ENCODE data around the gene POLR1A.

POLR1A gene

DNA sequence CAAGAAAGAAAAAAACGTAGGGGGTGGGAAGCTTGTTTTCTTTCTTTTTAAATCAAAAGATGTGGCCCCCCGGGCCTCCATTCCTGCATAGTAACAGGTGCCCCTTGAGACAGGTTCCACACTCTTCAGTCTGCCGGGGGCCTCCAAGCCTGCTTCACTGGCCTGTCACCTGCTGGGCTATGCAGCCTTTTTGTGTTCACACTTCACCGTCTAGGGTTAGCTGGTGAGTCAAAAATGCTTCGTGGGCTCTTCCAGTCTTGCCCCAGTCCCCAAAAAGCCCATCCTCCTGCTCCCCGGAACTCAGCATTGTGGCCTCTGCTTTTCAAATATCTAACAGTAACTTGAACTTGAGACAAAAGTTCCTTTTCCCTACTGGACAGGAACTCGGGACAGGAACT lies 67.9 kb downstream of the POLR1A start:
- peak; percentile 63 for DNase-seq (ENCODE audit: low spot score)

GRCh38 chr2:86037141-86037794 lies 68.4 kb downstream of the POLR1A start:
- DNase-seq (ENCODE audit: low spot score), result no peak

DNA sequence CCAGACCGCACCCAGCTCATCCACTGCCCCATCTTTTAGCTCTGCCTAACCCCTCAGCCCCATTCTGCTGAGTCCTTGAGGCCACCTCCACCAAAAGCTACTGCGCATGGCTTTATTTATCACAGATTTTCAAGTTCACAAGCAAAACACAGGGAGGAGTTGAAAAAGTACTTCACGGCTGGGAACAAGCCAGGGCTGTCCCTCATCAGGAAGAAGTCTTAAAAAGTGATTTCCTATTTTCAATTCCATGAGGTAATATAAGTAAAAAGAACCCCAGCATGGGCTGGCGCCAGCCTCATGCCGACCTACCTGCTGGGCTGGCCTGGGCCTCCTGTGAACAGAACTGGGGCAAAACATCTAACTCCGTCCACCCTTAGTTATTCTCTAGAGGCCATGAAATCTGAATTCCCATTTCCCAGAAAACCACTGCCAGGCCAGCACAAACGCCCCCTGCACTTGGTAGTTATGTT lies 69.0 kb downstream of the POLR1A start:
- peak; percentile 86 for DNase-seq (ENCODE audit: low spot score)

DNA sequence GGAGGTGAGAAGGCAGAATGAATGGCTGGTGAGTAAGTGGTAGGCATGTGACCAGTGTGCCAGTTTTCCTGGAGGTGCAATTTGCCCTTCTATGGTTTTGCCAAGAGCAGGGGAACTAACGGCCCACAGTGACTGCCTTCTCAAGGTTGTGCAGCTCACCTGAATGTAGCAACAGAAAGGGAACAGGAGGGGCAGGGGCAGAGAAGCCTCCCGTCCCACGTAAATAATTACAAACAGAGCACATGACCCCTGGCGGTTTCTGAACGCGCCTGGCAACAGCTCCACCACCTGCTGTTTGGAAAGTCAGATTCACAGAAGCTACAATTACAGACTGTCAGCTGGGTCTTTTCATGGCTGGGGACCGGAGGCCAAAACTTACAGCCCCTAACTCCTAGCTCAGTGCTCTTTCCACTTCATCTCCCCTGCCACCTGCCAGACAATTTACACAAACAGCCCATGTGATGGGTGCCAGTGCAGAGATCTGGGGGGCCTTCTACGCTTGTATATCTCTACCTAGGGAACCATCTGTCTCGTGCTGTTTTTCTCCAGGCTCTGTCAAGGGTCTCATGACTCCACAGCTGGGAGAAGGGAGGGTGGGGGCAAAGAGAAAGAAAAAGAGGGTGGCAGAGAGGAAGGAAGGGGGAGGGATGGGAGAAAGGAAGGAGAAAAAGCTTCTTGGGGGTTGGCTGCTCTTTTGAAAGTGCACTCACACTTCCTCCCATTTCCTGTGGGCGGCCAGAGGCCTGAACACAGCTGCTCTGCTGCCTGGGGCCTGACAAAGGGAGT lies 69.6 kb downstream of the POLR1A start:
- DNase-seq (ENCODE audit: low spot score), result peak; percentile 84

DNA sequence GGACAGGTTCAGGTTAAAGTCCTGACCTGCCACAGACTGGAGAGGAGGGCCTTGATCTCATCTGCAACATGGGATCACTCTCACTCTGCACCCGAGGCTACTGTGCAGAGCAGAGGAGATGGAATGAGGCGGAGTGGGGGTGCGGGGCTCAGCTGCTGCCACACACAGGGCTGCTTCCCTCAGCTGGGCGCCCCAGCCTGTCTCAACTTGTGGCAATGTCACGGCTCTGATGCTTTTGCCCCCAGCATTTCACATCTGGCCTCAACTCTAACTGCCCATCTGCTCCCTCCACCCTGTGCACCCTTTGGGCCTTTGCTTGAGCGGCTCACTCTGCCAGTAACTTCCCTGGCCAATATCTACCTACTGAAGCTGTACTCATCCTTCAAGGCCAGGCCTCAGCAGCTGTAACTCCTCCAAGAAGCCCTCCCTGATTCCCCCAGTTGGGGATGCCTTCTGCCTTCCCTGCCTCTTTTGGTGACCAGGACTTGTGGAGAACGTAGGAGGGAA lies 70.3 kb downstream of the POLR1A start:
- no peak for DNase-seq (ENCODE audit: low spot score)

DNA sequence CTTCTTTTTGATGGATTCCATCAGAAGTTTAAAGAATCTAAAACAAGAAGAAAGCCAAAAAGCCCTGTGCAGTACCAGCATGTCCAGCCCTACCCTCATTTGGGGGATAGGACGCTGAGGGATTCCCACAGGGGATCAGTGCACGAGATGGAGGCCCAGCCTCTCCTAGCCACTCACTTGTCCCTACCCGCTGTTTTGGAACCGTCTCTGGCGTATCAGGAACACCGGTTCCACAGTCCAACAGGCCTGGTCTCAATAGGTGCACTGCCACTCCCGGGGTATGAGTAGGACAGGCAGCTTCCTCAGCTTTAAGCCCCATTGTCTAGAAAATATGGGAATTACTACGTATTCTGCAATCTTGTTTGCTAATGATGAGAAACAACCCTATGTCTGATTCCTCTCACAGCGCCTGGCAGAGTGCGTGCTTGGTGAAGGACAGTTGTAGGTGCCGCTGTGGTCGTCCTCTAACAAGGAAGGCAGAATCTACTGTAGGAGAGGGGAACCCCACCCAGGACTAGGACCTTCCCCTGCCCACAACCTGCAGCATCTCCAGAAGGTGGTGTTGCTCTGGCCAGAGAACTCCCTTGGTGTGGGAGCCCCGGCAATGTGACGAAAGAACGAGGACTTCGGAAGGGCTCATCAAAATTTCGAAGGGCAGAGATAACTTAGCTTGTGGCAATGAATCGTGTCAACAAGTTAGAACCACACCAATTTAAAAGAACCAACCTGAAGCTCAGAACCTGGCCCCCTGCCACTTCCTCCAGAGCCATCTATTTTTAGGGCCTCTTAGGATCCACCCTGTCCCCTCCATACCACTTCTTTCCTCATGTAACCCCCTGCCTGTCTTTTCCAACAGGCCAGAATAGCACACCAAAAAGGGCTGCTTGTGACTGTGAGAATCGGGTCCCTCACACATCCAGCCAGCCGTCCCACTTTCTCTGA lies 71.7 kb downstream of the POLR1A start:
- DNase-seq (ENCODE audit: low spot score), result no peak

DNA sequence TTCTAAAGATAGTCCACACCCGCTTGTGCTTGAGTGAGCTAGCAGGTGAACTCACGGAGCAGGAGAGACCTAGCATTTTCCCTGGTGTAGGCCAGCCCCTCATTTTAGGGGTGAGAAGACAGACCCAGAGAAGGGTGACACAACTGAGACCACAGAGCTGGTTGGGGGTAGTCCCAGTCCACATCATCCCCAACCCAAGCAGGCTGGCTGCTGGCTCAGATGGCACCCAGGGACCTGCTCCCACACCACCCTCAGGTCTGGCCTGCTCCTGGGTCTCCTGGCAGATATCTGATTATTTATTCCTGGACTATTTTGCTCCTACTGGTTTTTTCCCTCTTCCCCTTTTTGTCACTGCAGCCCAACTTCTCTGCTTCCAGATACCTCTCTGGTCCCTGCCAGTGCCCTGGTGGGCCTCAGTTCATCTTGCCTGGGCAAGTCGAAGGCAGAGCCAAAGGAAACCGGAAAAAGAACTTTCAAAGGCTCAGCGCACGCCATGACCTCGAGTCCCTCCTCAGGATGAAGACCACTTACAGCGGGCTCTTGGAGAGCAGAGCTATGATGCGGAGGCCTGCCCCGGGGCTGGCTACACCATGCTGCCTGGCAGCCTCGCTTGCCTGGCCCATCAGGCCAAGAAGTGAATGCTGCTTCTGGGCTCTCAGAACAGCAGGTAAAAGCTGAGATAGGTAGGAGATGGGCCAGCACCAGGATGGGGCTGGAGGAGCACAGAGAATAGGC lies 72.7 kb downstream of the POLR1A start:
- DNase-seq (ENCODE audit: low spot score), result no peak

DNA sequence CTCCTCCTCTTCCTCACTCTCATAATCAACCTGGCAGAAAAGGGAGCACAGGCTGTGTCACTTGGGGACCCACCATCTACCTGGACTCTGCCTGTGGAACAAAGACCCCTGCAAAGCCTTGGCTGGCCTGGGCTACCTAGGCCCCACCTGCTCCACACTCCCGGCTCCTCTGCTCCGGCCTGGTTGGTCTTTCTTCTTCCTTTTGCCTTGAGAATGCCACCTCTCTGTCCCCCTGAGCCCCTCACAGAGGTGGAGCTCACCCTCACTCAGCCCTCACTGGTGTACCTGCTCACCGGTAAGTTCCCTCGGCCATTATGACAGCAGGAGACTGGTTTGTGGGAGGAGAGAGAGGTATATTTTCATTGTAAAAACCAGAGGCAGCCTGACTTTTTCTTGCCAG lies 74.1 kb downstream of the POLR1A start:
- DNase-seq (ENCODE audit: low spot score), result no peak

DNA sequence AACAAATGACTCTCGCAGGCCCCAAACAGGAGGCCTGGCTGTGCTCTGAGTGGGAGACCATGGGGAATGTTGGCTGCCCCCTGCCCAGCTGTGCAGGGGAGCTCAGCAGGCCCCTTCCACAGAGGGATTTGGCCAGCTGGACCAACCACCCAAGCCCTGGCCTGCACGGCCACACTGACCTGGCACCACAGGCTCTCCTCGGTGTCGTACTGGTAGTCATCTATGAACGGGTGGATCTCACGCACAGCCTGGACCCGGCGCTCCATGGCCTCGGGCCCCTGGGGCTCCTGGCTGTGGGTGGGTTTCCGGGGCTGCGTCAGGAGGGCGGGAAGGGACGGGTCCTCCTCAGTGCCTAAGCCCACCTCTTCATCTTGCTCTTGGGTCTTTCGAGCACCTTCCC lies 74.5 kb downstream of the POLR1A start:
- DNase-seq (ENCODE audit: low spot score), result no peak

- no peak for DNase-seq (ENCODE audit: low spot score)
Observed at GRCh38 chr2:86029873-86030272, 75.8 kb downstream of the POLR1A start.

DNA sequence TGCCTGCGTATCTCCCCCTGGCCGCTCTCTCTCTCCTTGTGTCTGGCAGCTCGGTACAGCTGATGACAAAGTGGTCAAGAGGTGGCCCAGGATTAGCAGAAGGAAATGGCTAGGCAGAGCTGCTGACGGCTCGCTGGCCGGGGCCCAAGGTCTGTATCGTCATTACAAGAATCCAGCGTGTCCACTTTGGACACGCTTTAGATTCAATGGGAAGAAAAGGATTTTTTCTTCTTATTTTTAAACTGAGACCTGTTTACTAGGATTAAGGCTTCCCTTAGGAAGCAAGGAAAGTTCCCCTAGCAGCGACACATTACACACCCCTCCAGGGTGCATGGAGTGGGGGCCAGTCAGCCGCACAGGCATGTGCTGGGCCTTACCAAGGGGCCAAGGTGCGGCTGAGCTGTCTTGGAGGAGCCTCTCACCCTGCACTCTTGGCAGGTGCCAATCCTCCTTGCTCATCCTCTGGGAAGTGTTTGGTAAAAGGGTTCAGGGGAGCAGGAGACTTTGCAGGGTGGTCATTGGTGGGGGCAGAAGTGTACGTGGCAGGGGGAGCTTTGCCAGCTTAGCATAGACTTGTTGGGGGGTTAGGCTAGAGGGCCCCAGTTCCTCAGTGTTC lies 76.8 kb downstream of the POLR1A start:
- no peak for DNase-seq (ENCODE audit: low spot score)

- no peak for DNase-seq (ENCODE audit: low spot score)
Observed at GRCh38 chr2:86027922-86028765, 77.5 kb downstream of the POLR1A start.

GRCh38 chr2:86027196-86027921 lies 78.3 kb downstream of the POLR1A start:
- DNase-seq (ENCODE audit: low spot score), result no peak

DNA sequence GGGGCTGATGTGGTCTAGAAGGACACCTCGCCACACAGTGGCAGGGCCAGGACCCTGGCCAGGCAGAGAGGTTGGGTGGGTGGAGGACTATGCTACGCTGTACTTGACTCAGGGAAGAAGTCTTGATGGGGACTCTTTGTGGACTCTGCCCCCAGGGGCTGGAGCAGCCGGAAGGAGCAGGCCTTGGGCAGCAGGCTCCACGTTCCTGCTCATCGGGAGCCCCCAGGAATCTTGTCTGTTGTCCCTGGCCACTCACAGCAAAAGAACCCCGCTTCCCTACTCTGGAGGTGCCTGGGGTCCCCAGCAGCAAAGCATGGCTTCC lies 79.0 kb downstream of the POLR1A start:
- no peak for DNase-seq (ENCODE audit: low spot score)

DNA sequence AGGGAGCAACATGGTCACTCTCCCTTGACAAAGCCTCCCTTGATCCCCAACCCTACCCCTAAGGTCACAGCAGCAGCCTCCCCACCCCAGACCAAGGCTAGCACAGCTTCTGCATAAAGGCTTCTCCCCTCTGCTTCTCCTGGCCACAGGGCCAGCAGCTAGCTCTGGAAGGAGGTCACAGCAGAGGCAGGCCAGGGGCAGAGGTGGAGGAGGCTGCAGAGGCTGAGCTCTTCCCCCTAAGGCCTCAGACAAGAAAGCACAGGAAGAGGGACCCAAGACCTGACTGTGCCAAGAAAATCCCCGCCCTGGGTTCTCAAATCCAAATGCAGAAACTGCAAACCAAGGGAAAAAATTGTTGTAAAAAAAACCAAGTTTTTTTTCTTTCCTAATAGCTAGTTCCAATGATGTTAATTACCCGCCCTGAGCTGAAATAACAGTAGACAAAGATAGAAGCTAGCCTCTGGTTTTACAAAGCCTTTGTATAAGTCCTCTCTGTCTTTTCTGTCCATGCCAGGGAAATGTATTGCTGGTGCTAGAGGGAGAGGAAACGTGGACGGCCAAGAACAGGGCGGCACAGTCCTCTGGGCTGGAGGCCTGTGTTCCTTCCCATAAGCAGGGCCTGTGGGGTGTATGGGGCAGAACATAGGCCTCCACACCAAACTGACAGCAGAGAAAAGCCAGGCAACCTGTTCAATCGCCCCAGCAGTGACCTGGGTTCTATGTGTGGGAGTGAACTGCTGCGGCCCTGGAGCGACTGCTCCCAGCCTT lies 79.5 kb downstream of the POLR1A start:
- no peak for DNase-seq (ENCODE audit: low spot score)

GRCh38 chr2:86025229-86025820 lies 80.4 kb downstream of the POLR1A start:
- DNase-seq (ENCODE audit: low spot score), result no peak

- no peak for DNase-seq (ENCODE audit: low spot score)
Observed at GRCh38 chr2:86023366-86023712, 82.3 kb downstream of the POLR1A start.

GRCh38 chr2:86022661-86023365 lies 82.9 kb downstream of the POLR1A start:
- DNase-seq (ENCODE audit: low spot score), result no peak

Measured in left forelimb (tissue), 1 donor.